Measurements from ENCODE around the gene ZNF236.

- TF ChIP-seq, protein P1, sequence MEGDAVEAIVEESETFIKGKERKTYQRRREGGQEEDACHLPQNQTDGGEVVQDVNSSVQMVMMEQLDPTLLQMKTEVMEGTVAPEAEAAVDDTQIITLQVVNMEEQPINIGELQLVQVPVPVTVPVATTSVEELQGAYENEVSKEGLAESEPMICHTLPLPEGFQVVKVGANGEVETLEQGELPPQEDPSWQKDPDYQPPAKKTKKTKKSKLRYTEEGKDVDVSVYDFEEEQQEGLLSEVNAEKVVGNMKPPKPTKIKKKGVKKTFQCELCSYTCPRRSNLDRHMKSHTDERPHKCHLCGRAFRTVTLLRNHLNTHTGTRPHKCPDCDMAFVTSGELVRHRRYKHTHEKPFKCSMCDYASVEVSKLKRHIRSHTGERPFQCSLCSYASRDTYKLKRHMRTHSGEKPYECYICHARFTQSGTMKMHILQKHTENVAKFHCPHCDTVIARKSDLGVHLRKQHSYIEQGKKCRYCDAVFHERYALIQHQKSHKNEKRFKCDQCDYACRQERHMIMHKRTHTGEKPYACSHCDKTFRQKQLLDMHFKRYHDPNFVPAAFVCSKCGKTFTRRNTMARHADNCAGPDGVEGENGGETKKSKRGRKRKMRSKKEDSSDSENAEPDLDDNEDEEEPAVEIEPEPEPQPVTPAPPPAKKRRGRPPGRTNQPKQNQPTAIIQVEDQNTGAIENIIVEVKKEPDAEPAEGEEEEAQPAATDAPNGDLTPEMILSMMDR (IDR thresholded peaks at IDR 0.05): no peak
- no peak for TF ChIP-seq POLR2A (IDR thresholded peaks at IDR 0.05)
Measured at GRCh38 chr18:76791106-76791505, 31.3 kb upstream of the ZNF236 start.
